Breast epithelium (tissue), 4 donors: ENCODE data around the gene HDDC3. TPM values are rescaled to one million over a fixed set of nuclear protein-coding genes. Genes with fewer than 3 reads are reported as not detected.
"Not testable (repeated sequence)": the region's sequence is repeated elsewhere in the genome, so short reads cannot be mapped to it uniquely, and the experiment has no call there.

Source experiments
- DNase-seq, 2 donors: peaks; one replicate each; pipeline ENCODE4 v3.0.0-alpha.2; 2019; ENCODE audit warnings: low spot score in 2 of 2
- H3K27ac ChIP-seq, 2 donors: fragments of 200-600 bp; sonication (generic) in 1 of 2; one replicate each; pipeline ENCODE4 v1.5.1; 2016 to 2019; ENCODE audit warnings: mild to moderate bottlenecking in 1 of 2
- H3K27me3 ChIP-seq, 2 donors: fragments of 200-600 bp; sonication (generic) in 1 of 2; one replicate each; pipeline versions ENCODE4 v1.5.1 to v1.6.0; 2017 to 2019; ENCODE audit warnings: control low read depth in 1 of 2, mild to moderate bottlenecking in 1 of 2
- H3K36me3 ChIP-seq: fragments of 200-600 bp; one replicate; pipeline ENCODE4 v1.5.1; 2019
- H3K4me1 ChIP-seq, 2 donors: fragments of 200-600 bp; sonication (generic); one replicate each; pipeline ENCODE4 v1.5.1; 2016 to 2019; ENCODE audit warnings: control low read depth in 1 of 2
- H3K4me3 ChIP-seq, 3 donors: fragments of 200-600 bp; sonication (generic); 1 replicate in 2 of 3; 2 replicates in 1 of 3; pipeline ENCODE4 v1.5.1; 2016 to 2019; ENCODE audit warnings: mild to moderate bottlenecking in 3 of 3, moderate library complexity in 2 of 3
- H3K9me3 ChIP-seq, 2 donors: fragments of 200-600 bp; sonication (generic) in 1 of 2; one replicate each; pipeline ENCODE4 v1.5.1; 2016 to 2019; ENCODE audit warnings: control low read depth in 1 of 2
- POLR2A ChIP-seq: fragments of 450-650 bp; IDR thresholded peaks from one replicate; pipeline ENCODE4 v1.6.1; 2016; ENCODE audit warnings: antibody characterized with exemption, mild to moderate bottlenecking, moderate library complexity
- POLR2AphosphoS5 ChIP-seq, 3 donors: sonication (generic); formaldehyde crosslinking; IDR thresholded peaks; one replicate each; pipeline ENCODE4 v1.6.1; 2017; ENCODE audit warnings: antibody characterized with exemption in 3 of 3
- intact Hi-C: fragments of 100-400 bp; cut with DNase I; formaldehyde crosslinking; loops from one replicate; pipeline ENCODE4 v1.15.1; 2023; ENCODE audit warnings: low total_unique reads
- total RNA-seq, 3 donors: library from RNA; depleted of rRNA; stranded (reverse); fragments of >200 nt; gene quantifications; one replicate each; pipeline ENCODE4 v1.1.0, GENCODE V29; 2016
- TF ChIP-seq, protein P1 (sequence below), 3 donors: fragments of 450-650 bp; IDR thresholded peaks; one replicate each; pipeline ENCODE4 v1.5.1; 2016 to 2017; ENCODE audit warnings: antibody characterized with exemption in 3 of 3, mild to moderate bottlenecking in 3 of 3, moderate library complexity in 3 of 3

The HDDC3 gene
- total RNA-seq, 3 donors from 2014 or later, result 19.0 to 22.3 (median 19.4) TPM

GRCh38 chr15:90930861-90931574, 1.3 kb downstream of the HDDC3 start:
- H3K4me1 ChIP-seq, result peaks cover 1 to 14% of the 10 kb centered on the region in 2 donors
- H3K27me3 ChIP-seq, result no peaks in the 10 kb centered on the region
- no peak for DNase-seq
- H3K36me3 ChIP-seq, result no peaks in the 10 kb centered on the region
- intact Hi-C loops, result no loop called here
- TF ChIP-seq, protein P1, sequence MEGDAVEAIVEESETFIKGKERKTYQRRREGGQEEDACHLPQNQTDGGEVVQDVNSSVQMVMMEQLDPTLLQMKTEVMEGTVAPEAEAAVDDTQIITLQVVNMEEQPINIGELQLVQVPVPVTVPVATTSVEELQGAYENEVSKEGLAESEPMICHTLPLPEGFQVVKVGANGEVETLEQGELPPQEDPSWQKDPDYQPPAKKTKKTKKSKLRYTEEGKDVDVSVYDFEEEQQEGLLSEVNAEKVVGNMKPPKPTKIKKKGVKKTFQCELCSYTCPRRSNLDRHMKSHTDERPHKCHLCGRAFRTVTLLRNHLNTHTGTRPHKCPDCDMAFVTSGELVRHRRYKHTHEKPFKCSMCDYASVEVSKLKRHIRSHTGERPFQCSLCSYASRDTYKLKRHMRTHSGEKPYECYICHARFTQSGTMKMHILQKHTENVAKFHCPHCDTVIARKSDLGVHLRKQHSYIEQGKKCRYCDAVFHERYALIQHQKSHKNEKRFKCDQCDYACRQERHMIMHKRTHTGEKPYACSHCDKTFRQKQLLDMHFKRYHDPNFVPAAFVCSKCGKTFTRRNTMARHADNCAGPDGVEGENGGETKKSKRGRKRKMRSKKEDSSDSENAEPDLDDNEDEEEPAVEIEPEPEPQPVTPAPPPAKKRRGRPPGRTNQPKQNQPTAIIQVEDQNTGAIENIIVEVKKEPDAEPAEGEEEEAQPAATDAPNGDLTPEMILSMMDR (IDR thresholded peaks at IDR 0.05), result no peak
- no peak for TF ChIP-seq POLR2AphosphoS5 (IDR thresholded peaks at IDR 0.05)
- no peak for TF ChIP-seq POLR2A
- peak overlapping the region; percentile 91 to 96 for H3K27ac ChIP-seq
- no peaks in the 10 kb centered on the region for H3K9me3 ChIP-seq
- H3K4me3 ChIP-seq, result peak overlapping the region; percentile 62 to 88 (median 81)

- TF ChIP-seq POLR2AphosphoS5 (IDR thresholded peaks at IDR 0.05), result no peak
- TF ChIP-seq, protein P1 (IDR thresholded peaks at IDR 0.05), result no peak
- TF ChIP-seq POLR2A, result no peak
- H3K27me3 ChIP-seq, result no peaks in the 10 kb centered on the region
- no peak for DNase-seq
- H3K9me3 ChIP-seq, result no peaks in the 10 kb centered on the region
- peaks cover 0 to 14% of the 10 kb centered on the region in 2 donors for H3K4me1 ChIP-seq
- intact Hi-C loops, result no loop called here
- peak overlapping the region; percentile 62 to 88 (median 71) for H3K4me3 ChIP-seq
- H3K36me3 ChIP-seq, result no peaks in the 10 kb centered on the region
- peak overlapping the region; percentile 91 to 96 for H3K27ac ChIP-seq
Measured at GRCh38 chr15:90929246-90930019, 2.9 kb downstream of the HDDC3 start.

DNA sequence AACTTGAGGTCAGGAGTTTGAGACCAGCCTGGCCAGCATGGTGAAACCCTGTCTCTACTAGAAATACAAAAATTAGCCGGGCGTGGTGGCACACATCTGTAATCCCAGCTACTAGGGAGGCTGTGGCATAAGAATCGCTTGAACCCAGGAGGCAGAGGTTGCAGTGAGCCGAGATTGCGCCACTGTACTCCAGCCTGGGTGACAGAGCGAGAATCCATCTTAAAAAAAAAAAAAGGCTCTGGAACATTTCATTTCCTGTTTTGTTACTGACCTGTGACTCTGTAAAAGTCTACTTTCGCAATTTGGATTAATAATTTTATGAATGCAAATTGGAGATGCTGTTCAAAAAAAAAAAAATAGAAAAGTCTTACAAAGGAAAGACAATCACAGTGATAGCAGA, 4.2 kb downstream of the HDDC3 start:
- H3K4me3 ChIP-seq, H3K9me3 ChIP-seq, H3K36me3 ChIP-seq, H3K27ac ChIP-seq, DNase-seq, H3K27me3 ChIP-seq, intact Hi-C loops: not testable (repeated sequence)
- peaks cover 0 to 14% of the 10 kb centered on the region in 2 donors for H3K4me1 ChIP-seq

GRCh38 chr15:90926766-90927165, 5.6 kb downstream of the HDDC3 start:
- DNase-seq, H3K27ac ChIP-seq, H3K9me3 ChIP-seq, intact Hi-C loops, H3K4me3 ChIP-seq, H3K36me3 ChIP-seq, H3K27me3 ChIP-seq: not testable (repeated sequence)
- H3K4me1 ChIP-seq, result peaks cover 0 to 13% of the 10 kb centered on the region in 2 donors

GRCh38 chr15:90924375-90924774, 8.0 kb downstream of the HDDC3 start:
- DNase-seq, result no peak
- TF ChIP-seq, protein P1 (IDR thresholded peaks at IDR 0.05), result no peak
- TF ChIP-seq POLR2A, result no peak
- no peak for TF ChIP-seq POLR2AphosphoS5 (IDR thresholded peaks at IDR 0.05)
- Histone ChIP-seq H3K9me3 (no peaks in the 10 kb centered on the region), H3K4me1 (no peaks in the 10 kb centered on the region), H3K27ac (no peak overlapping the region), H3K27me3 (no peaks in the 10 kb centered on the region), H3K4me3 (no peak overlapping the region), H3K36me3 (no peaks in the 10 kb centered on the region)
- intact Hi-C loops, result no loop called here

DNA sequence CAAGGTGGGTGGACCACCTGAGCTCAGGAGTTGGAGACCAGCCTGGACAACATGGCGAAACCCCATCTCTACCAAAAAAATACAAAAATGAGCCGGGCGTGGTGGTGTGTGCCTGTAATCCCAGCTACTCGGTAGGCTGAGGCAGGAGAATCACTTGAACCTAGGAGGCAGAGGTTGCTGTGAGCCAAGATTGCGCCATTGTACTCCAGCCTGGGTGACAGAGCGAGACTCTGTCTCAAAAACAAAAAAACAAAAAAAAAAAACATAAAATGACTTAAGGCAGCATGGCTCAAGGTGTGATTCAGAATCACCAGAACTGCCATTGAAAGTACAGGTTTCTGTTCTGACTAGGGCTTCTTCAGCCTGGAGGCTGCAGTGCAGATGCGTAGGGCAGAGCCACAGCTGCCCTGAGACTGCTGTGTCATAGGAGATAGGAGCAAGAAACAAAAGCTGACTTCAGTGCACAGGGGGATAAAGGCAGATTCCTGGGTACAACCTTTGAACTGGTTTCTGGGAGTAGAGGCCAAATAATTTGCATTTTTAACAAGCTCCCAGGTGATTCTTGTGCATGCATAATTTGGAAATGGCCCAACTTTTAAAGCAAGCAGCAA, 9.5 kb downstream of the HDDC3 start:
- intact Hi-C loops, H3K9me3 ChIP-seq, H3K27me3 ChIP-seq, H3K27ac ChIP-seq, H3K4me3 ChIP-seq, H3K4me1 ChIP-seq, H3K36me3 ChIP-seq, DNase-seq: not testable (repeated sequence)
